HG03460 (cell line): ENCODE results near the gene PARP14.

Experiments used
- ATAC-seq: cut with Tn5 transposase; IDR thresholded peaks from one replicate; pipeline ENCODE4 v1.9.1; 2021; ENCODE audit not compliant: unreplicated experiment

Gene PARP14

DNA sequence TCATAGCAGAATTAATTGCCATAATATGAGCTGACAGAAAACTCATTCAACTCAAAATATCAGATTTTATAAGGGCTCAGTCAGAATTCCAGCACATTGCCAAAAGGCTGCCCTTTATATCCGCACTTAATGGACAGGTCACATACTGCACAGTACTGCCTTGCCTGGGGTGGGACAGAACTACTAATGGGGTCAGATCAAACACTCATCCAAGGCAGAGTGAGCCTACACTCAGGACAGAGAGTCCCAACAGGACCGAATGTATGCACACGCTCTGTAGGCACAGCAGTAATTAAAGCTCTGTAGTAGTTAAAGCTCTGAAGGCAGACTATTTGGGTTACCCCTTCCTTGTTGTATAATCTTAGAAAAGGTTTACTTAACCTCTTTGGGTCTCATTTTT, 85.8 kb downstream of the PARP14 start:
- no peak for ATAC-seq

DNA sequence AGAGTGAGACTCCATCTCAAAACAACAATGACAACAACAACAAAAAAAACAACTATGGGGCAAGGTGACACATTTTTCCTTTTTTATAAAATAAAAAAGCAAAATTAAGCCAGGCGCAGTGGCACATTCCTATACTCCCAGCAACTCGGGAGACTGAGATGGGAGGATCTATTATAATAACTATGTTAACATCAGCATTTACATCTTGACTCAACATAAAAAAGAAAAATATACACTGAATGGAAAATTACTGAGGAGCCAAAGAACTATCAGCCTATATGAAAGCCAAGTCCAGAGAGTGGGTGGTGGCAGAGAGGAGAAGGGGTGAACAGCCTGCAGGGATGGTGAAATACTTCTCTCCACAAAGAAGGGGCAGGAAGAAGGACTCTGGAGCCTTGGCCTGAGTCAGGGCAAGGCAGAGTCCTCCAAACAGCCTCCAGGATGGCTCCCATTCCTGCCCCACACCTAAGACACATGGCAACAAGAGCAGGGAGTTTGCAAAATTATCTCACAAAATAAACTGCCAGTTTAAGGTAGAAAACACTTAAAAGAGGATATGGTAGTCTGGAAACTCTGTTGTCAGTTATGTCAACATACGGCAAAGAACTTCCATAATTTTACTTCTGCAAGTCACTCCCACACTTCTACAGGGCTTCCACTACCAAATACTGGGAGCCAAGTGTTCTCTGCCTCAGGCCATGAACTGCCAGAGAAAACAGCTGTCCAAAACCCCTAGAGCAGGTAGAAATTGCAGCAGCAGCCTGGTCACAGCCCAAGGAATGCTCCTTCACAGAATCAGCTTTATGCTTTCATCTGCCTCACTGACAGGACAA, 87.1 kb downstream of the PARP14 start:
- ATAC-seq = no peak

DNA sequence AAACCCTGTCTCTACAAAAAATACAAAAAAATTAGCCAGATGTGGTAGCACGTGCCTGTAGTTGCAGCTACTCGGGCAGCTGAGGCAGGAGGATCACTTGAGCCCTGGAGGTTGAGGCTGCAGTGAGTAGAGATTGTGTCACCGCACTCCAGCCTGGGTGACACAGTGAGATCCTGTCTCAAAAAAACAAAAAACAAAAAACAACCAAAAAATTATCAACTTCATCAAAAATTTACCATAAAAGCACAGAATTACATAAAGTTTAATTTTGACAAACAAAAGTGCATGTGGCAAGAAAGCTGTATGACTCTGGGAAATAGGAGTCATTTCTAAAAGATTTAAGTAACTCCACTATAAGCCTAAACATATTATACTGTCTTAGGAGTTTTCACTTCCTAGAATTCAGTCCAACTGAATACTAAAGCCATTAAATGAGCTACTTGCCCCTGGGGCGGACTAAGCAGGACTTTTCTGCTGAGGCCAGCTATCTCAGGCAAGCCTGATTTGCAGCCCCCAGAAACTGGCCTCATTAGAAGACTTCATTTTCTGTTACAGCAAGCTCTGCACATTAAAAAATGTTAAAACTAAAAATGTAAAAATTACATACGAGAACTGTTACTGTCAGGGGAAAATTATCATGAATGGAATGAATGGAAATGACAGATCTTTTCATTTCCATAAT, 90.0 kb downstream of the PARP14 start:
- ATAC-seq = no peak

DNA sequence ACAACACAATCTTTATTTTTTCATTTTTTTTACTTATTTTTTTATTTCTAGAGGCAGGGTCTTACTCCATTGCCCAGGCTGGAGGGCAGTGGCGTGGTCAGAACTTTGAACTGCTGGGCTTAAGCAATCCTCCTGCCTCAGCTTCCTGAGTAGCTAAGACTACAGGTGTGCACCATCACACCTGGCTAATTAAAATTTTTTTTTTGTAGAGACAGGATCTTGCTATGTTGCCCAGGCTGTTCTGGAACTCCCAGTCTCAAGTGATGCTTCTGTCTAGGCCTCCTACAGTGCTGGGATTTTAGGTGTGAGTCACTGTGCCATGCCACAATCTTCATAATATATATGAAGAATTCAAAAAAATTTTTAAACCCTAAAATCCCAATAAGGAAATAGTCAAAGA, 92.2 kb downstream of the PARP14 start:
- ATAC-seq = no peak

DNA sequence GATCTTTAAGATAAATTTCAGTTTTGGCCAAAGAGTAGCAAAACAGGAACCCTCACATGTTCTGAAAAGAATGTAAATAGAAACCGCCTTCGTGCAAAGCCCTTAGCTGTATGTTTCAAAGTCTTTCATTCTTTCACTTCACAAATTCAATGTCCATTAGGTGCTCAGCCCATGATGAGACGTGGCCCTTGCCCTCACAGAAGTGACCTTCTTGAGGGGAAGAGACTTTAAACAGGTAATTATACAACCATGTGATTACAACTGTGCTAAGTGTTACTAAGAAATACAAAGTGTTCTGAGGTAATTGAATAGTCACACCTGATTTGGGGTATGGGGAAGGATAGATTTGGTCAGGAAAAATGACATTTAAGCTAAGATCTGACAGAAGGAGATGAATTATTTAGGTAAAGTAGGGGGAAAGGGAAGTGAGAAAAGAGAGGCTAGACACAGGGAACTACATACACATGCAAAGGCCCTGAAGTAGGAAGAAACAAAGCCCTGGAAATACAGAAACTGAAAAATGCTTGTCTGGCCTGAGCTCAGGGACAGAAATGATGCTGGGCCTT, 93.4 kb downstream of the PARP14 start:
- ATAC-seq = peak; percentile 48

DNA sequence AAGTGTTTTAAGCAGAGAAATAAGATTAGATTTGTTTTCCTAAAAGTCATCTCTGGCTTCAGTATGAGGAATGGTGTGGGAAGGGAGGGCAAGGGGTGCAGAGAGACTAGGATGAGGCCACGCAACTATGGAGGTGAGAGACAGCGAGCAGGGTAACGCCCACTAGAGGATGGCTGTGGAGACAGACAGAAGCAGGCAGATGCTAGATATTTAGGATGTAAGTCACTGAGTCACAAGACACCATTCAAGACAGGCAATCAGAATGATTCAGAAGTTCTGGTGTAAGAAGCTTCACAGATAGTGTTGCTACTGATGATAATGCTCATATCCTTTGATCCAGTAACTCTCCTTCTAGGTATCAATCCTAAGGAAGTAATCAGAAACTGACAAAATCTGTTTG, 93.9 kb downstream of the PARP14 start:
- no peak for ATAC-seq

DNA sequence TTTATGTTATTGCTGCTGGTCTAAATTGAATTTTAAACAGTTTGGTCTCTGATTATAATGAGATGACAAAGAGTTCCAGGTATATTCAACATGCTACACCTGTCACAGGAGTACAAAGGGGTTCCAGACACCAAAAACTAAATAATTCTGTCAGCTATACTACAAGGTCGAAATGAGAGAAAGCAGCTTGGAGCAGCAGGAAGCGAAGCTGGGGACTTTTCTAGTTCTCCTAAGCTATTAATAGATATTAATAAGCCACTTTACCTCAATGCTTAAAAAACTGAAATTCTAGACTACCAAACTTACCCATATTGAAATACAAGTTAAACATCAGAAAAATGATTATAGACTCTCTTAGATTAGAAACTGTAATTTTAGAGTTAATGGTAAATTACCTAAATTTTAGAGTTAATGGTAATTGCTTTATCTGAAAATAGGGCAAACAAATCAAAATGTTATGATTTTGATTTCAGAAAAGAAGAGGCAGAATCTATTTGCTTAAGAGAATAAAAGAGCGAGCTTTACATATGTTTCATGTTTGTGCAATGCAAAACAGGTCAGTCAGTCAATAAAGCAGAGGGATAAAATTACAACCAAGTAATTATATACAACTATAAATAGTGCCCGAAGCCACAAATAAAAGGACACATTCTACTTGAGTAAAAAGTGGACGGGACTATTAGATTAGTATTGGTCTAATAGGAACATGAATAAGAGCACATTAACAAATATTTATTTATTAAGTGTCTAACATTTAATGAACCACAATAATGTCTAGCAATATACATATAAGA, 96.2 kb downstream of the PARP14 start:
- no peak for ATAC-seq

DNA sequence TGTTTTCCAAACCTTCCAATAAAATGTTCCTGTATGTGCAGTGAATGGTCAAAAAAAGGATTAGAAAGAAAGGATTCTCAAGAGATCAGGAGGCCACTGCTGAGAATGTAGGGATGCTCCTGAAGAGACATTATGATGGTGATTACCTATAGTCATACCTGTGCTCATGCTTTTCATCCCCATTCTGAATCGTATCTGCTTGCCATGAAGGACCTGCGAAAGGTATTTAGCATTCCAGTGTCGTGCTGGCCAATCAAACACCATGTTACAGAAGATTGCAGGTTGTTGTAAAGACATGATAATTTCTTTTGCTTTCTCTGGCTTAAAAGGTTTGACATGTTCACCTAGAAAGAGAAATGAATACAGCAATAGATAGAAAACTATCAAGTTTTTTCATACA, 96.9 kb downstream of the PARP14 start:
- no peak for ATAC-seq
